ENCODE measurements around the gene TUBB2A.
A peak's percentile ranks its signal among the peaks of the same experiment; 100 is the strongest.
"Not testable (repeated sequence)": the region's sequence is repeated elsewhere in the genome, so short reads cannot be mapped to it uniquely, and the experiment has no call there.

Gene TUBB2A

GRCh38 chr6:3162067-3162497, 4.7 kb upstream of the TUBB2A start:
- Histone ChIP-seq H3K4me1 (ENCODE audit: low read depth, poor library complexity, severe bottlenecking) (peaks cover 7% of the 10 kb centered on the region), H4K20me1 (ENCODE audit: insufficient read depth) (no peaks in the 10 kb centered on the region), H3K27ac (no peak overlapping the region), H3K36me3 (ENCODE audit: insufficient read depth) (no peaks in the 10 kb centered on the region), H3K79me2 (ENCODE audit: insufficient read depth, low read depth) (no peaks in the 10 kb centered on the region), H3K4me3 (IDR thresholded peaks at IDR 0.05; ENCODE audit: insufficient read depth, low read depth, low read length) (no peak overlapping the region), H3K9ac (no peak overlapping the region; the same call in 1 of the 2 replicates), H2AFZ (ENCODE audit: low read depth) (peak overlapping the region; percentile 95; the same call in 1 of the 2 replicates), H3K27me3 (ENCODE audit: insufficient read depth, low read depth) (peaks cover 7% of the 10 kb centered on the region; the same call in 1 of the 2 replicates), H3K4me2 (peak overlapping the region; percentile 27; the same call in 1 of the 2 replicates)
- no peak for TF ChIP-seq CTCF (conservative IDR thresholded peaks at IDR 0.05; ENCODE audit: low read depth, low read length)

GRCh38 chr6:3159805-3160781, 2.7 kb upstream of the TUBB2A start:
- H3K27ac ChIP-seq = no peak overlapping the region
- no peak for TF ChIP-seq CTCF (conservative IDR thresholded peaks at IDR 0.05; ENCODE audit: low read depth, low read length)
- H3K4me2 ChIP-seq = no peak overlapping the region
- peaks cover 7% of the 10 kb centered on the region; the same call in 1 of the 2 replicates for H3K27me3 ChIP-seq (ENCODE audit: insufficient read depth, low read depth)
- no peak overlapping the region for H2AFZ ChIP-seq (ENCODE audit: low read depth)
- no peaks in the 10 kb centered on the region for H3K79me2 ChIP-seq (ENCODE audit: insufficient read depth, low read depth)
- H3K36me3 ChIP-seq (ENCODE audit: insufficient read depth) = no peaks in the 10 kb centered on the region
- no peaks in the 10 kb centered on the region for H4K20me1 ChIP-seq (ENCODE audit: insufficient read depth)
- peaks cover 7% of the 10 kb centered on the region for H3K4me1 ChIP-seq (ENCODE audit: low read depth, poor library complexity, severe bottlenecking)
- no peak overlapping the region for H3K4me3 ChIP-seq (IDR thresholded peaks at IDR 0.05; ENCODE audit: insufficient read depth, low read depth, low read length)
- no peak overlapping the region for H3K9ac ChIP-seq

- not testable (repeated sequence) for H3K4me3 ChIP-seq (IDR thresholded peaks at IDR 0.05; ENCODE audit: insufficient read depth, low read depth, low read length); H3K27ac ChIP-seq; H3K4me1 ChIP-seq (ENCODE audit: low read depth, poor library complexity, severe bottlenecking); H3K27me3 ChIP-seq (ENCODE audit: insufficient read depth, low read depth); H3K36me3 ChIP-seq (ENCODE audit: insufficient read depth); H3K79me2 ChIP-seq (ENCODE audit: insufficient read depth, low read depth); H4K20me1 ChIP-seq (ENCODE audit: insufficient read depth)
- H3K4me2 ChIP-seq = peak overlapping the region; percentile 84
- H3K9ac ChIP-seq = peak overlapping the region; percentile 64; the same call in 1 of the 2 replicates
- peak overlapping the region; percentile 83 for H2AFZ ChIP-seq (ENCODE audit: low read depth)
Observed at GRCh38 chr6:3156184-3157130, 887 bp downstream of the TUBB2A start.

GRCh38 chr6:3155416-3155815, 1.9 kb downstream of the TUBB2A start:
- not testable (repeated sequence) for H3K9ac ChIP-seq; H3K4me2 ChIP-seq; H3K4me3 ChIP-seq (IDR thresholded peaks at IDR 0.05; ENCODE audit: insufficient read depth, low read depth, low read length); H3K27me3 ChIP-seq (ENCODE audit: insufficient read depth, low read depth); H3K4me1 ChIP-seq (ENCODE audit: low read depth, poor library complexity, severe bottlenecking); H3K36me3 ChIP-seq (ENCODE audit: insufficient read depth); H4K20me1 ChIP-seq (ENCODE audit: insufficient read depth); H3K27ac ChIP-seq; H3K79me2 ChIP-seq (ENCODE audit: insufficient read depth, low read depth); H2AFZ ChIP-seq (ENCODE audit: low read depth)

DNA sequence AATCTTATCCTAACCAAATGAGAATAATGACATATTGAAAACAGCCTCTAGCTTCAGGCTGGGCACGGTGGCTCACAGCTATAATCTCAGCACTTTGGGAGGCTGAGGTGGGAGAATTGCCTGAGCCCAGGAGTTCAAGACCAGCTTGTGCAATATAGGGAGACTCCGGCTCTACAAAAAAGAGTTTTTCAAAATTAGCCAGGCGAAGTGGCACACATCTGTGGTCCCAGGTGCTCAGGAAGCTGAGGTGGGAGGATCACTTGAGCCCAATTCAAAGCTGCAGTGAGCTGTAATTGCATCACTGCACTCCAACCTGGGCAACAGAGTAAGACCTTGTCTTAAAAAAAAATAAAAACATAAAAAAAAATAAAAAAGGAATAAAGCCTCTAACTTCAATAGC, 4.7 kb downstream of the TUBB2A start:
- no peaks in the 10 kb centered on the region for H4K20me1 ChIP-seq (ENCODE audit: insufficient read depth)
- no peak for TF ChIP-seq CTCF (conservative IDR thresholded peaks at IDR 0.05; ENCODE audit: low read depth, low read length)
- no peaks in the 10 kb centered on the region for H3K36me3 ChIP-seq (ENCODE audit: insufficient read depth)
- H3K9ac ChIP-seq = no peak overlapping the region
- no peaks in the 10 kb centered on the region for H3K27me3 ChIP-seq (ENCODE audit: insufficient read depth, low read depth)
- no peak overlapping the region for H3K4me2 ChIP-seq
- H3K27ac ChIP-seq = no peak overlapping the region
- H3K79me2 ChIP-seq (ENCODE audit: insufficient read depth, low read depth) = no peaks in the 10 kb centered on the region
- no peak overlapping the region for H3K4me3 ChIP-seq (IDR thresholded peaks at IDR 0.05; ENCODE audit: insufficient read depth, low read depth, low read length)
- H2AFZ ChIP-seq (ENCODE audit: low read depth) = no peak overlapping the region
- H3K4me1 ChIP-seq (ENCODE audit: low read depth, poor library complexity, severe bottlenecking) = no peaks in the 10 kb centered on the region
